SK-N-SH (cell line): Measurements from ENCODE around the gene PCNX3.

ENCODE experiments used
- RCOR1 ChIP-seq: fragments of 150-350 bp; IDR thresholded peaks from 2 replicates; pipeline ENCODE4 v1.6.1; 2017; ENCODE audit warnings: antibody characterized with exemption, low read length
- TF ChIP-seq, protein P1 (sequence below): fragments of 200-600 bp; sonication (generic); IDR thresholded peaks from 2 replicates; pipeline ENCODE4 v1.6.1; 2017; ENCODE audit warnings: antibody characterized with exemption, mild to moderate bottlenecking, moderate library complexity

DNA sequence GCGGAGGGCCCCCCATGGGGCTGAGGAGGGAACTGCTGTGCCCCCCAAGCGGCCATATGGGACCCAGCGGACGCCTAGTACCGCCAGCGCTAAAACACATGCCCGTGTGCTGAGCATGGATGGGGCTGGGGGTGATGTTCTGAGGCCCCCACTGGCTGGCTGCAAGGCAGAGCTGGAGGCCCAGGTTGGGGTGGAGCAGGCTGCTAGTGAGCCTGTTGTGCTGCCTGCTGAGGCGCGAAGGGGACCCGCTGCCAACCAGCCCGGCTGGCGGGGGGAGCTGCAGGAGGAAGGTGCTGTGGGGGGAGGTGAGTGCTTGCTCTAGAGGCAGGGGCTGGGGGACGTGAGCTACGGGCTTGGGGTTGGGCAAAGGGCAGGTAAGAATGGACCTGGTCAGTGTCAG is 3.2 kb downstream of the PCNX3 start:
- no peak for TF ChIP-seq RCOR1
- TF ChIP-seq, protein P1, sequence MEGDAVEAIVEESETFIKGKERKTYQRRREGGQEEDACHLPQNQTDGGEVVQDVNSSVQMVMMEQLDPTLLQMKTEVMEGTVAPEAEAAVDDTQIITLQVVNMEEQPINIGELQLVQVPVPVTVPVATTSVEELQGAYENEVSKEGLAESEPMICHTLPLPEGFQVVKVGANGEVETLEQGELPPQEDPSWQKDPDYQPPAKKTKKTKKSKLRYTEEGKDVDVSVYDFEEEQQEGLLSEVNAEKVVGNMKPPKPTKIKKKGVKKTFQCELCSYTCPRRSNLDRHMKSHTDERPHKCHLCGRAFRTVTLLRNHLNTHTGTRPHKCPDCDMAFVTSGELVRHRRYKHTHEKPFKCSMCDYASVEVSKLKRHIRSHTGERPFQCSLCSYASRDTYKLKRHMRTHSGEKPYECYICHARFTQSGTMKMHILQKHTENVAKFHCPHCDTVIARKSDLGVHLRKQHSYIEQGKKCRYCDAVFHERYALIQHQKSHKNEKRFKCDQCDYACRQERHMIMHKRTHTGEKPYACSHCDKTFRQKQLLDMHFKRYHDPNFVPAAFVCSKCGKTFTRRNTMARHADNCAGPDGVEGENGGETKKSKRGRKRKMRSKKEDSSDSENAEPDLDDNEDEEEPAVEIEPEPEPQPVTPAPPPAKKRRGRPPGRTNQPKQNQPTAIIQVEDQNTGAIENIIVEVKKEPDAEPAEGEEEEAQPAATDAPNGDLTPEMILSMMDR = no peak
